Ishikawa (cell line): ENCODE data around the gene MACC1.

Source experiments
- CEBPB ChIP-seq: IDR thresholded peaks from 2 replicates; pipeline ENCODE4 v1.6.1; 2012
- CREB1 ChIP-seq: IDR thresholded peaks from 2 replicates; pipeline ENCODE4 v1.6.1; 2012; ENCODE audit warnings: low read depth
- EGR1 ChIP-seq: IDR thresholded peaks from 2 replicates; pipeline ENCODE4 v1.6.1; 2012
- EP300 ChIP-seq: IDR thresholded peaks from 2 replicates; pipeline ENCODE4 v1.6.1; 2012; ENCODE audit warnings: borderline replicate concordance
- FOXM1 ChIP-seq: IDR thresholded peaks from 2 replicates; pipeline ENCODE4 v1.6.1; 2012; ENCODE audit warnings: low read depth, borderline replicate concordance
- NFIC ChIP-seq: IDR thresholded peaks from 2 replicates; pipeline ENCODE4 v1.6.1; 2012
- RAD21 ChIP-seq: IDR thresholded peaks from 2 replicates; pipeline ENCODE4 v1.6.1; 2012; ENCODE audit warnings: low read depth
- TAF1 ChIP-seq: IDR thresholded peaks from 2 replicates; pipeline ENCODE4 v1.6.1; 2012; ENCODE audit warnings: low read depth, mild to moderate bottlenecking
- TCF12 ChIP-seq: IDR thresholded peaks from 2 replicates; pipeline ENCODE4 v1.6.1; 2012; ENCODE audit warnings: low read depth
- TEAD4 ChIP-seq: IDR thresholded peaks from 2 replicates; pipeline ENCODE4 v1.6.1; 2012
- YY1 ChIP-seq: IDR thresholded peaks from 2 replicates; pipeline ENCODE4 v1.6.1; 2012; ENCODE audit warnings: low read depth
- ZBTB7A ChIP-seq: IDR thresholded peaks from 2 replicates; pipeline ENCODE4 v1.6.1; 2012; ENCODE audit warnings: low read depth
- TF ChIP-seq, protein P1 (sequence below): IDR thresholded peaks from 2 replicates; pipeline ENCODE4 v1.6.1; 2012
- TF ChIP-seq, protein P2 (sequence below): IDR thresholded peaks from 2 replicates; pipeline ENCODE4 v1.6.1; 2012
- TF ChIP-seq, protein P3 (sequence below): IDR thresholded peaks from 2 replicates; pipeline ENCODE4 v1.6.1; 2012; ENCODE audit warnings: low read depth, mild to moderate bottlenecking

The MACC1 gene

DNA sequence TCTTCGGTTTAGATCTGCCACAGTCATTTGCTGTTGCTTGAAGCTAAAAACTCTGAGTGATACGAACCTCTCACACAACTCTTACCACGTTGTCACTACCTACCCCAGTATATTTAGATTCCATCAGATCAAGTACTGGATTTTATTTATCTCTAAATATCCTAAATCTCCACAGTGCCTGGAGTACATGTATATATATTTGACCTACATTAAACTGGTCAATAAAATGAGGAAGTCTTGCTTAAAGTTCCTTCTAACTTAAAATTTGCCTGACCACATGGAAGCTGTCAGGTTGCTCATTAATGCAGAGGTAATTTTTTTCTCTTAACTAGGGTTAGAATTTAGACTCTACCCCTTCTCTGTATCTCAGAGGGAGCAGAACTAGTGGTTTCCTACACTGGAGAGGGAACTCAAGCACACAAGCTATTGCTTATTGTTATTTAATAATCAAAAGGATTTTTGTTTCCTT, 3.1 kb upstream of the MACC1 start:
- TF ChIP-seq RAD21 (no peak), NFIC (no peak), YY1 (no peak), TAF1 (no peak), EP300 (no peak), ZBTB7A (no peak), CEBPB (no peak), TEAD4 (no peak), TCF12 (no peak), EGR1 (no peak)
- TF ChIP-seq, protein P1, sequence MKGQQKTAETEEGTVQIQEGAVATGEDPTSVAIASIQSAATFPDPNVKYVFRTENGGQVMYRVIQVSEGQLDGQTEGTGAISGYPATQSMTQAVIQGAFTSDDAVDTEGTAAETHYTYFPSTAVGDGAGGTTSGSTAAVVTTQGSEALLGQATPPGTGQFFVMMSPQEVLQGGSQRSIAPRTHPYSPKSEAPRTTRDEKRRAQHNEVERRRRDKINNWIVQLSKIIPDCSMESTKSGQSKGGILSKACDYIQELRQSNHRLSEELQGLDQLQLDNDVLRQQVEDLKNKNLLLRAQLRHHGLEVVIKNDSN: no peak
- TF ChIP-seq, protein P2, sequence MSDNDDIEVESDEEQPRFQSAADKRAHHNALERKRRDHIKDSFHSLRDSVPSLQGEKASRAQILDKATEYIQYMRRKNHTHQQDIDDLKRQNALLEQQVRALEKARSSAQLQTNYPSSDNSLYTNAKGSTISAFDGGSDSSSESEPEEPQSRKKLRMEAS: no peak

DNA sequence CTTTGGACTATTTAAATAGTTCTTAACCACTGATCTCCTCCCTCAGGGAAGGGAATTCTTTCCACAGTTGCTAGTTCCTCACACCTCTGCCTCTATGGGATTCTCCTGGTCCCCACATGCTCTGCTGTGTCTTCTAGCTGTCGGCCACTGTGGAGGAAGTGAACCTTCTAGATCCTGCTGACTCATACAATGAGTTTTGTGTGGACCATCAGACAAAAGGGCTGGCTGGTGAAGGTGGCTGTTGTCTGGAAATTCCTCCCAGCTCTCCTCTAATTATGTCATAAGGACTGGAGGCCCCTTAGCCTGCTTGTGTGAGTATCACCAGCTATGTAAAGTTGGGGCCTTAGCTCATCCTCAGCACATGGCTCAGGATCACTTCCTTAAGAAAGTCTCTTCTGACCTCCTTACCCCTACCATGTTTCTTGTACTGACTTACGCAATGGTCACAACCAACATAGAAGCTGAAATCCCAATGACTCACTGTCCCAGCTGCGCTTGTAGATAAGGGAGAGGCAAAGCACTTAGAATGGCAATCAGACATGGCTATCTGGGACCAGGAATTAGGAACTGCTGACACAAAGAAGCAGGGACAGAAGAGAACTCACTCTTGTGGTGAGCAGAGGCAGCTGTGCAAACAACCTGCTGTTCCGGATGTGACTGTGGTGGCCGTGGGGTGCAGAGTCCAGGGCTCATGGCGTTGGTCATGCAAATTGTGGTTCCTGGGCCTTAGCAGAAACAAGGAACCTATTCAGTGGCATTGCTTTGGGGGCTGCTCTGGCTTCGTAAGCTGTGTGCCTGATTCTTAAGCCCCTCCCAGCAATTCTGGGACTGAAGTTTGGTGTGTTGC, 2.5 kb upstream of the MACC1 start:
- TF ChIP-seq, protein P1: no peak
- TF ChIP-seq, protein P2: peak; percentile 64
- peak; percentile 71 for TF ChIP-seq CEBPB

DNA sequence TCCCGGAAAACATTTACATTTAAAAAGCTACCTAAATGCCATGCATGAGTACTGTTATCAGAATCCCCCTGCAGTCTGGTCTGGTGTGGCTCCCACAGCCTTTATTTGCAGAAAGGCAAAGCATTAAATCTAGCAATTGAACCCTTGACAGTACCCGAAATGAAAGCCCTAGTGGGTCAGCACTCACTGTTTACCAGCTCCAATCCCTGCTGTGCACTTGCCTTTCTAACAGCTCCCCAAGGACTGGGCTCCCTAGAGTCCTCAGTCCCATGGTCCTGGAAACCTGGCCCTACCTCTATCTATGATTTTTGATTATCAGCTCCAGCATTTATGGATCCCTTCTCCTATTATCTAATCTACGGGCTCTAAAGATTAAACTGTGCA, 1.9 kb upstream of the MACC1 start:
- no peak for TF ChIP-seq TAF1
- no peak for TF ChIP-seq TEAD4
- TF ChIP-seq EGR1: no peak
- TF ChIP-seq, protein P3, sequence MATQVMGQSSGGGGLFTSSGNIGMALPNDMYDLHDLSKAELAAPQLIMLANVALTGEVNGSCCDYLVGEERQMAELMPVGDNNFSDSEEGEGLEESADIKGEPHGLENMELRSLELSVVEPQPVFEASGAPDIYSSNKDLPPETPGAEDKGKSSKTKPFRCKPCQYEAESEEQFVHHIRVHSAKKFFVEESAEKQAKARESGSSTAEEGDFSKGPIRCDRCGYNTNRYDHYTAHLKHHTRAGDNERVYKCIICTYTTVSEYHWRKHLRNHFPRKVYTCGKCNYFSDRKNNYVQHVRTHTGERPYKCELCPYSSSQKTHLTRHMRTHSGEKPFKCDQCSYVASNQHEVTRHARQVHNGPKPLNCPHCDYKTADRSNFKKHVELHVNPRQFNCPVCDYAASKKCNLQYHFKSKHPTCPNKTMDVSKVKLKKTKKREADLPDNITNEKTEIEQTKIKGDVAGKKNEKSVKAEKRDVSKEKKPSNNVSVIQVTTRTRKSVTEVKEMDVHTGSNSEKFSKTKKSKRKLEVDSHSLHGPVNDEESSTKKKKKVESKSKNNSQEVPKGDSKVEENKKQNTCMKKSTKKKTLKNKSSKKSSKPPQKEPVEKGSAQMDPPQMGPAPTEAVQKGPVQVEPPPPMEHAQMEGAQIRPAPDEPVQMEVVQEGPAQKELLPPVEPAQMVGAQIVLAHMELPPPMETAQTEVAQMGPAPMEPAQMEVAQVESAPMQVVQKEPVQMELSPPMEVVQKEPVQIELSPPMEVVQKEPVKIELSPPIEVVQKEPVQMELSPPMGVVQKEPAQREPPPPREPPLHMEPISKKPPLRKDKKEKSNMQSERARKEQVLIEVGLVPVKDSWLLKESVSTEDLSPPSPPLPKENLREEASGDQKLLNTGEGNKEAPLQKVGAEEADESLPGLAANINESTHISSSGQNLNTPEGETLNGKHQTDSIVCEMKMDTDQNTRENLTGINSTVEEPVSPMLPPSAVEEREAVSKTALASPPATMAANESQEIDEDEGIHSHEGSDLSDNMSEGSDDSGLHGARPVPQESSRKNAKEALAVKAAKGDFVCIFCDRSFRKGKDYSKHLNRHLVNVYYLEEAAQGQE: no peak
- no peak for TF ChIP-seq CREB1
- no peak for TF ChIP-seq FOXM1
- TF ChIP-seq RAD21: no peak
- TF ChIP-seq, protein P2: no peak
- TF ChIP-seq ZBTB7A: no peak
- TF ChIP-seq, protein P1: no peak
- no peak for TF ChIP-seq YY1
- no peak for TF ChIP-seq EP300
- no peak for TF ChIP-seq NFIC
- TF ChIP-seq TCF12: no peak

DNA sequence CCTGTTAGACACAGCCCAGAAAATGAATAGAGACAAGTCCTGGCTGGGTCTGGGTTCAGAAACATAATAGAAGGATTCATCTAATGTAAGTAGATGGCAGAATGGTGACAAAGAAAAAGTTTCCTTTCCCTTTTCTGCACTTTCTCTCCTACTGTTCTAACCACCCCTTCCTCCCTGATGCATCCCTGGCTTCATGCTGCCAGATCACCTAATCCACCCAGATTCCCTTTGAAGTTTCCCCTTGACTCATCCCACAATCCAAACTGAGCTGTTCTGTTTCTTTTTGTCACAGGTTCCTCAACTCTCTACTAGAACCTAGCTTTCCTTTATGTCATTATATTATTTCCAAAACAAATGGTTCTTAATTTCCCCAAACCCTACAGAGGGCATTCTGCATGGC, 1.1 kb upstream of the MACC1 start:
- TF ChIP-seq EGR1 (no peak), CREB1 (no peak), EP300 (no peak), TCF12 (no peak), RAD21 (no peak), FOXM1 (no peak), CEBPB (no peak), TAF1 (no peak), NFIC (no peak), TEAD4 (no peak), YY1 (no peak), ZBTB7A (no peak)
- TF ChIP-seq, protein P2: no peak
- TF ChIP-seq, protein P1: no peak
- TF ChIP-seq, protein P3: no peak
